Naive thymus-derived CD4-positive, alpha-beta T cell (primary cell): ENCODE data around the gene DMAC2. TPM values are rescaled to one million over a fixed set of nuclear protein-coding genes. Genes with fewer than 3 reads are reported as not detected.
A peak's percentile ranks its signal among the peaks of the same experiment; 100 is the strongest.

Source experiments
- ATAC-seq: fragments of 150-1000 bp; cut with Tn5 transposase; 2 replicates; pipeline ENCODE4 v1.10.0; 2021; ENCODE audit warnings: mild to moderate bottlenecking, moderate library complexity
- CTCF ChIA-PET: fragments of 350-600 bp; sonication (Branson Sonifier 250); formaldehyde crosslinking; loops from one replicate; lab custom pipeline; 2021; ENCODE audit warnings: antibody characterized with exemption; lab: Charles Lee
- POLR2A ChIA-PET: fragments of 350-600 bp; sonication (Branson Sonifier 250); formaldehyde crosslinking; loops from one replicate; lab custom pipeline; 2021; ENCODE audit warnings: antibody characterized with exemption, inconsistent platforms; lab: Charles Lee
- DNase-seq, 9 donors: peaks; one replicate each; pipeline versions ENCODE4 v3.0.0 to v3.0.0-alpha.2; 2020 to 2022; ENCODE audit warnings: mixed read lengths in 1 of 9
- H3K27ac ChIP-seq: one replicate; pipeline ENCODE4 v1.7.0; 2013; ENCODE audit warnings: mild to moderate bottlenecking, low read depth, low read length, moderate library complexity
- H3K27me3 ChIP-seq, 2 donors: one replicate each; pipeline ENCODE4 v1.7.0; 2013; ENCODE audit warnings: low read length in 2 of 2, mild to moderate bottlenecking in 2 of 2, moderate library complexity in 2 of 2; ENCODE audit not compliant: control insufficient read depth in 2 of 2, insufficient read depth in 2 of 2
- H3K36me3 ChIP-seq, 3 experiments: 1 replicate in 2 of 3; 2 replicates in 1 of 3; pipeline ENCODE4 v1.7.0; 2013; ENCODE audit warnings: low read length in 3 of 3, mild to moderate bottlenecking in 3 of 3, moderate library complexity in 1 of 3; ENCODE audit not compliant: insufficient read depth in 3 of 3, control insufficient read depth in 2 of 3
- H3K4me1 ChIP-seq, 2 donors: one replicate each; pipeline ENCODE4 v1.7.0; 2013; ENCODE audit warnings: low read length in 2 of 2, mild to moderate bottlenecking in 2 of 2, moderate library complexity in 1 of 2; ENCODE audit not compliant: control insufficient read depth in 2 of 2, insufficient read depth in 2 of 2
- H3K4me3 ChIP-seq: 2 replicates; pipeline ENCODE4 v1.7.0; 2013; ENCODE audit warnings: mild to moderate bottlenecking, low read length
- H3K9me3 ChIP-seq, 3 experiments: 1 replicate in 2 of 3; 2 replicates in 1 of 3; pipeline ENCODE4 v1.7.0; 2013; ENCODE audit warnings: low read length in 3 of 3; ENCODE audit not compliant: control insufficient read depth in 2 of 3
- H3K27ac Mint-ChIP-seq, 9 donors: one replicate each; pipeline ENCODE4 v1.8.0; 2020 to 2022; ENCODE audit warnings: mixed read lengths in 9 of 9, mild to moderate bottlenecking in 8 of 9, moderate library complexity in 5 of 9, inconsistent platforms in 2 of 9
- H3K27me3 Mint-ChIP-seq, 5 donors: one replicate each; pipeline ENCODE4 v1.8.0; 2021 to 2022; ENCODE audit warnings: mixed read lengths in 5 of 5, mild to moderate bottlenecking in 1 of 5
- H3K36me3 Mint-ChIP-seq, 5 donors: one replicate each; pipeline ENCODE4 v1.8.0; 2020 to 2022; ENCODE audit warnings: mixed read lengths in 5 of 5, mild to moderate bottlenecking in 3 of 5, inconsistent platforms in 1 of 5
- H3K4me1 Mint-ChIP-seq, 7 donors: one replicate each; pipeline ENCODE4 v1.8.0; 2020 to 2022; ENCODE audit warnings: mixed read lengths in 7 of 7, mild to moderate bottlenecking in 3 of 7, inconsistent platforms in 1 of 7
- H3K4me3 Mint-ChIP-seq, 10 donors: one replicate each; pipeline ENCODE4 v1.8.0; 2020 to 2022; ENCODE audit warnings: mild to moderate bottlenecking in 10 of 10, mixed read lengths in 10 of 10, moderate library complexity in 6 of 10, inconsistent platforms in 2 of 10
- H3K9me3 Mint-ChIP-seq, 11 donors: one replicate each; pipeline ENCODE4 v1.8.0; 2020 to 2022; ENCODE audit warnings: mixed read lengths in 11 of 11, mild to moderate bottlenecking in 4 of 11, inconsistent platforms in 1 of 11, moderate library complexity in 1 of 11
- intact Hi-C, 2 donors: fragments of 100-400 bp; cut with micrococcal nuclease; formaldehyde crosslinking; loops; one replicate each; pipeline ENCODE4 v1.15.1; 2023
- polyA plus RNA-seq, 2 donors: library from polyadenylated mRNA; unstranded; fragments of 300-500 nt; fragmentation: Illumina TruSeq; gene quantifications; one replicate each; pipeline ENCODE4 v1.2.3, GENCODE V29; 2021
- total RNA-seq, 6 experiments: library from RNA in 5 of 6; stranded (reverse) in 5 of 6; gene quantifications; 1 replicate in 5 of 6; 2 replicates in 1 of 6; pipeline ENCODE4 v1.2.3 and lab custom pipeline; 2021 to 2026

The DMAC2 gene
- total and polyA plus RNA-seq, 7 experiments from 2014 or later = 22.2 to 53.7 (median 26.8) TPM

- no peak overlapping the region for H3K4me3 ChIP-seq
- POLR2A ChIA-PET = interaction anchor here (1.1 to 3.4 kb wide), 2 partner anchors 12 to 105 kb away, joined by 3 to 14 read pairs; partner anchors contain the start of gene DMAC2
- H3K4me3 Mint-ChIP-seq = peak overlapping the region in 7 of 10 donors; percentile 25 to 98 (median 51)
- H3K27ac ChIP-seq = peak overlapping the region; percentile 70
- H3K36me3 ChIP-seq = peaks cover 0 to 55% (median 8%) of the 10 kb centered on the region in 3 experiments
- no peak for ATAC-seq
- H3K4me1 ChIP-seq = peaks cover 6 to 9% of the 10 kb centered on the region in 2 donors
- no peaks in the 10 kb centered on the region for H3K9me3 ChIP-seq
- H3K27me3 Mint-ChIP-seq = no peaks in the 10 kb centered on the region
- CTCF ChIA-PET = no interaction called here
- peaks cover 0 to 14% (median 5%) of the 10 kb centered on the region in 5 donors for H3K36me3 Mint-ChIP-seq
- no peaks in the 10 kb centered on the region for H3K27me3 ChIP-seq
- H3K4me1 Mint-ChIP-seq = peaks cover 7 to 29% (median 26%) of the 10 kb centered on the region in 7 donors
- no peak for DNase-seq
- peak overlapping the region in 8 of 9 donors; percentile 14 to 96 (median 80) for H3K27ac Mint-ChIP-seq
- intact Hi-C loops = no loop called here
- H3K9me3 Mint-ChIP-seq = peaks cover 0 to under 1% (median 0%) of the 10 kb centered on the region in 11 donors
Measured at GRCh38 chr19:41426116-41426841, 13.4 kb downstream of the DMAC2 start.

GRCh38 chr19:41425174-41426115 is 14.3 kb downstream of the DMAC2 start:
- Histone ChIP-seq H3K27me3 (no peaks in the 10 kb centered on the region), H3K27ac (peak overlapping the region; percentile 19), H3K4me1 (peaks cover 6 to 9% of the 10 kb centered on the region in 2 donors), H3K4me3 (no peak overlapping the region), H3K36me3 (peaks cover 0 to 57% (median 14%) of the 10 kb centered on the region in 3 experiments), H3K9me3 (no peaks in the 10 kb centered on the region)
- Mint-ChIP-seq H3K27ac (peak overlapping the region in 3 of 9 donors; percentile 12 to 84 (median 63)), H3K27me3 (no peaks in the 10 kb centered on the region), H3K36me3 (peaks cover 0 to 14% (median 5%) of the 10 kb centered on the region in 5 donors), H3K9me3 (peaks cover 0 to 1% (median 0%) of the 10 kb centered on the region in 11 donors), H3K4me3 (peak overlapping the region in 4 of 10 donors; percentile 25 to 98 (median 40)), H3K4me1 (peaks cover 7 to 29% (median 25%) of the 10 kb centered on the region in 7 donors)
- DNase-seq (no peak), ATAC-seq (no peak)
- POLR2A ChIA-PET = no interaction called here
- intact Hi-C loops = no loop called here
- CTCF ChIA-PET = interaction anchor here (0.8 kb wide), 1 partner anchor 18 kb away, joined by 3 read pairs; no protein-coding TSS in a partner anchor

GRCh38 chr19:41424335-41425173 is 15.2 kb downstream of the DMAC2 start:
- H3K27me3 Mint-ChIP-seq = no peaks in the 10 kb centered on the region
- peaks cover 7 to 29% (median 25%) of the 10 kb centered on the region in 7 donors for H3K4me1 Mint-ChIP-seq
- Histone ChIP-seq H3K27me3 (no peaks in the 10 kb centered on the region), H3K4me1 (peaks cover 6 to 9% of the 10 kb centered on the region in 2 donors), H3K4me3 (no peak overlapping the region), H3K9me3 (no peaks in the 10 kb centered on the region), H3K27ac (peak overlapping the region; percentile 19), H3K36me3 (peaks cover 0 to 66% (median 14%) of the 10 kb centered on the region in 3 experiments)
- ATAC-seq (no peak), DNase-seq (no peak)
- peaks cover 0 to 22% (median 8%) of the 10 kb centered on the region in 5 donors for H3K36me3 Mint-ChIP-seq
- POLR2A ChIA-PET = no interaction called here
- H3K4me3 Mint-ChIP-seq = peak overlapping the region in 1 of 10 donors; percentile 35
- H3K27ac Mint-ChIP-seq = peak overlapping the region in 2 of 9 donors; percentile 12 to 25
- CTCF ChIA-PET = interaction anchor here (0.8 kb wide), 1 partner anchor 17 kb away, joined by 3 read pairs; no protein-coding TSS in a partner anchor
- intact Hi-C loops = no loop called here
- H3K9me3 Mint-ChIP-seq = peaks cover 0 to 1% (median 0%) of the 10 kb centered on the region in 11 donors

GRCh38 chr19:41422955-41423354 is 16.8 kb downstream of the DMAC2 start:
- H3K9me3 ChIP-seq = no peaks in the 10 kb centered on the region
- Mint-ChIP-seq H3K4me3 (no peak overlapping the region), H3K4me1 (peaks cover 0 to 21% (median 10%) of the 10 kb centered on the region in 7 donors), H3K9me3 (peaks cover 0 to 1% (median 0%) of the 10 kb centered on the region in 11 donors), H3K27me3 (no peaks in the 10 kb centered on the region), H3K27ac (no peak overlapping the region), H3K36me3 (peaks cover 0 to 30% (median 12%) of the 10 kb centered on the region in 5 donors)
- CTCF ChIA-PET = no interaction called here
- ATAC-seq (no peak), DNase-seq (no peak)
- no peaks in the 10 kb centered on the region for H3K27me3 ChIP-seq
- no peak overlapping the region for H3K27ac ChIP-seq
- H3K4me3 ChIP-seq = no peak overlapping the region
- intact Hi-C loops = no loop called here
- H3K4me1 ChIP-seq = peaks cover 0 to under 1% of the 10 kb centered on the region in 2 donors
- POLR2A ChIA-PET = no interaction called here
- H3K36me3 ChIP-seq = peaks cover 3 to 82% (median 14%) of the 10 kb centered on the region in 3 experiments

GRCh38 chr19:41422456-41422855 is 17.3 kb downstream of the DMAC2 start:
- H3K4me1 ChIP-seq = no peaks in the 10 kb centered on the region
- DNase-seq (no peak), ATAC-seq (no peak)
- Mint-ChIP-seq H3K9me3 (peaks cover 0 to 1% (median 0%) of the 10 kb centered on the region in 11 donors), H3K27ac (peak overlapping the region in 1 of 9 donors; percentile 33), H3K4me1 (peaks cover 0 to 16% (median 5%) of the 10 kb centered on the region in 7 donors), H3K4me3 (no peak overlapping the region), H3K36me3 (peaks cover 0 to 31% (median 12%) of the 10 kb centered on the region in 5 donors), H3K27me3 (no peaks in the 10 kb centered on the region)
- POLR2A ChIA-PET = no interaction called here
- intact Hi-C loops = no loop called here
- no peak overlapping the region for H3K27ac ChIP-seq
- no peaks in the 10 kb centered on the region for H3K9me3 ChIP-seq
- no peak overlapping the region for H3K4me3 ChIP-seq
- CTCF ChIA-PET = no interaction called here
- peaks cover 3 to 85% (median 14%) of the 10 kb centered on the region in 3 experiments for H3K36me3 ChIP-seq
- no peaks in the 10 kb centered on the region for H3K27me3 ChIP-seq
